Astrocyte (in vitro differentiated cells and primary cell): Measurements from ENCODE around the gene ATP2C2.

ENCODE experiments used
- EZH2 ChIP-seq: IDR thresholded peaks from 2 replicates; pipeline ENCODE4 v1.6.1; 2012; ENCODE audit warnings: mild to moderate bottlenecking, low read length, inconsistent platforms; ENCODE audit not compliant: insufficient read depth
- TF ChIP-seq, protein P1 (sequence below): IDR thresholded peaks from 2 replicates; pipeline ENCODE4 v1.5.1; 2011; ENCODE audit warnings: low read depth, mild to moderate bottlenecking, inconsistent platforms, low read length, moderate library complexity; ENCODE audit not compliant: insufficient read depth

DNA sequence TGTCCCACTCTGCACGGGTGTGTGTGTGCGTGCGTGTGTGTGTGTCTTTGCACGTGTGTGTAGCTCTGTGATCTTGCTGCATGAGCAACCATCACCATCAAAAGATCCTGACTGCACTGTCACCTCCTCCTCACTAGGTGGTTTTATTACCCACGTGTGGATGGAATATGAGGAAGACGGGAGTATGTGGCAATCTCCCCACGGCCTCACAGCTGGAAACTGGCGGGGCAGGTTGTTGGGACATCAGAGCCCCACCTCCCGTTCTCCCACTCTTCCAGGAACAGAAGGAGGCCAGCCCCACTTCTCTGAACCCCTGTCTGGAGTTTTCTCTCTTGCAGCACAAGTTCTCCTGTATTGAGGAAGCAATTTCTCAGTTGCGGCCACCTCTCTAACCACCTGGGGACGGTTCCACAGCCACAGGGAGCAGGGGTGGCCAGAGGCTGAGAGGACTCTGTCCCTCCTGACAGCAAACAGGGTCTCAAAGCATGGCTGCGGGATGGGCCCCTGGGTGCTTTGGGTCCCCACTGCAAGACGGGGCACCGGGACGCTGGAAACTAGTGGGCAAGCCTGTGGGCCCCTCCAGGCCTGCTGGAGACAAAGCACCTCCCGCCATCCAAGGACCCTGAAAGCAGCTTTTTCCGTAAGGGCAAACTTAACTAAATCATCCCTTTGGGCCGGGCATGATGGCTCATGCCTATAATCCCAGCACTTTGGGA, 27.9 kb upstream of the ATP2C2 start:
- TF ChIP-seq, protein P1, sequence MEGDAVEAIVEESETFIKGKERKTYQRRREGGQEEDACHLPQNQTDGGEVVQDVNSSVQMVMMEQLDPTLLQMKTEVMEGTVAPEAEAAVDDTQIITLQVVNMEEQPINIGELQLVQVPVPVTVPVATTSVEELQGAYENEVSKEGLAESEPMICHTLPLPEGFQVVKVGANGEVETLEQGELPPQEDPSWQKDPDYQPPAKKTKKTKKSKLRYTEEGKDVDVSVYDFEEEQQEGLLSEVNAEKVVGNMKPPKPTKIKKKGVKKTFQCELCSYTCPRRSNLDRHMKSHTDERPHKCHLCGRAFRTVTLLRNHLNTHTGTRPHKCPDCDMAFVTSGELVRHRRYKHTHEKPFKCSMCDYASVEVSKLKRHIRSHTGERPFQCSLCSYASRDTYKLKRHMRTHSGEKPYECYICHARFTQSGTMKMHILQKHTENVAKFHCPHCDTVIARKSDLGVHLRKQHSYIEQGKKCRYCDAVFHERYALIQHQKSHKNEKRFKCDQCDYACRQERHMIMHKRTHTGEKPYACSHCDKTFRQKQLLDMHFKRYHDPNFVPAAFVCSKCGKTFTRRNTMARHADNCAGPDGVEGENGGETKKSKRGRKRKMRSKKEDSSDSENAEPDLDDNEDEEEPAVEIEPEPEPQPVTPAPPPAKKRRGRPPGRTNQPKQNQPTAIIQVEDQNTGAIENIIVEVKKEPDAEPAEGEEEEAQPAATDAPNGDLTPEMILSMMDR = no peak
- TF ChIP-seq EZH2 = no peak
